ENCODE results near the gene AMPD1.

DNA sequence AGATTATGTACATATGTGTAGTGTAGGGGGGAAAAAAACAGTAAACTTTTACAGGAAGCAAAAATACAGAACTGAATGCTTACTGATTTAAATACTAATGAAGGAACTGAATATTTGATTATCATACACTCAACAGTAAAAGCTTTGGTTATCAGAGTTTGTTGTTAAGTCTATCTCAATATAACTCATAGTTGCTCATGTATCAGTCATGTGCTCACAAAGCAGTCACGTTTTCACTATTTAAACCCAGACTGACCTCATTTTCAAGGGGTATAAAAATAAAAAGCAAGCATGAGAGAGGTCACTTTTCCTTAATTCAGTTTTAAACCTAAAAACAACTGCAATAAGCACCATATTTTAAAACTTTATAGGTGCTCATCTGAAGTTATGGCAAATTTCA lies 28.1 kb upstream of the AMPD1 start:
- TF ChIP-seq, protein P1, sequence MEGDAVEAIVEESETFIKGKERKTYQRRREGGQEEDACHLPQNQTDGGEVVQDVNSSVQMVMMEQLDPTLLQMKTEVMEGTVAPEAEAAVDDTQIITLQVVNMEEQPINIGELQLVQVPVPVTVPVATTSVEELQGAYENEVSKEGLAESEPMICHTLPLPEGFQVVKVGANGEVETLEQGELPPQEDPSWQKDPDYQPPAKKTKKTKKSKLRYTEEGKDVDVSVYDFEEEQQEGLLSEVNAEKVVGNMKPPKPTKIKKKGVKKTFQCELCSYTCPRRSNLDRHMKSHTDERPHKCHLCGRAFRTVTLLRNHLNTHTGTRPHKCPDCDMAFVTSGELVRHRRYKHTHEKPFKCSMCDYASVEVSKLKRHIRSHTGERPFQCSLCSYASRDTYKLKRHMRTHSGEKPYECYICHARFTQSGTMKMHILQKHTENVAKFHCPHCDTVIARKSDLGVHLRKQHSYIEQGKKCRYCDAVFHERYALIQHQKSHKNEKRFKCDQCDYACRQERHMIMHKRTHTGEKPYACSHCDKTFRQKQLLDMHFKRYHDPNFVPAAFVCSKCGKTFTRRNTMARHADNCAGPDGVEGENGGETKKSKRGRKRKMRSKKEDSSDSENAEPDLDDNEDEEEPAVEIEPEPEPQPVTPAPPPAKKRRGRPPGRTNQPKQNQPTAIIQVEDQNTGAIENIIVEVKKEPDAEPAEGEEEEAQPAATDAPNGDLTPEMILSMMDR (IDR thresholded peaks at IDR 0.05; ENCODE audit: low read depth, low read length) = no peak
- TF ChIP-seq POLR2A (IDR thresholded peaks at IDR 0.05; ENCODE audit: extremely low read depth, insufficient read length) = no peak
- TF ChIP-seq, protein P2, sequence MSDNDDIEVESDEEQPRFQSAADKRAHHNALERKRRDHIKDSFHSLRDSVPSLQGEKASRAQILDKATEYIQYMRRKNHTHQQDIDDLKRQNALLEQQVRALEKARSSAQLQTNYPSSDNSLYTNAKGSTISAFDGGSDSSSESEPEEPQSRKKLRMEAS (IDR thresholded peaks at IDR 0.05; ENCODE audit: low read depth, low read length) = no peak
